Measurements from ENCODE around the gene GNAO1.

The GNAO1 gene

DNA sequence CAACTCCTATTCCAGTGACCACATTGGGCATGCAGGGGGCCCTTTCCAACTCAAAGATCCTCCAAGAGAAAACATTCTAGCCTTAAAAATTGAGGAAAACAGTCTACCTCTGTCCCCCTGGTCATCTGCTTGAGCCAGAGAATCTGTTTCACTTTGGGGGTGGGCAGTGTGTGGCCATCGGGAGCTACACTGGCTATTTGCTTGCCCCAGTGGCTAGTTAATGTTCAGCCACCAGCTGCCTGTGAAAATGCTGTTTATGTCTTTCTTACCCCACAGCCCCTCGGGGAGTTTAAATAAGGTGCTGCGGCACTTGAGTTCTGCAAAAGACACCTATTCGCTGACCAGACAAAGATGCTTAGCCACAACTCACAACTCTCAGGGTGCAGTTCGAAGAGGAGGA lies 43.4 kb downstream of the GNAO1 start:
- no peak for DNase-seq (ENCODE audit: extremely low read depth in 1 of 2, low read depth in 1 of 2)

DNA sequence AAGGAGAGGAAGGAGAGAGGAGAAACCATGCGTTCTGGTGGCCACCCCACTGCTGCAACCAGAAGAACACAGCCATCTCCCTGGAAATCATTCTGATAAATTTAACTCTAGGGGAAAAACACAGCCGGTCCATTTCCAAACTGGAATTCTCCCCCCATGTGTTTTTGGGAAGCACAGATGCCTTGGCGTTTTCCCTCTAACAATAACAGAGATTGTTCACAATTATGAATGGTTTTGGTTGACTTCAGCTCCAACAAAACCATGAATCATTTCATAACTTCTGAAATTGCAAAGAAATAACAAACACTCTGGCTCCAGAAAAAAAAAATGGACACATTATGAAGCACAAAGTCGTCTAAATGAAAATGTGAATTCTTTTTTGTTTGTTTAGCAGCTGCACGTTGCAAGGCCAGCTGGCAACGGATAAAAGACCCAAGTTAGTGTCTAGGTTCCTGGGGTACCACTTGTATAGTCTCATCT lies 46.2 kb downstream of the GNAO1 start:
- DNase-seq (ENCODE audit: extremely low read depth in 1 of 2, low read depth in 1 of 2), result no peak

GRCh38 chr16:56238188-56238587 lies 46.9 kb downstream of the GNAO1 start:
- no peak for DNase-seq (ENCODE audit: extremely low read depth in 1 of 2, low read depth in 1 of 2)

- no peak for DNase-seq (ENCODE audit: extremely low read depth in 1 of 2, low read depth in 1 of 2)
These were observed 50.3 kb downstream of the GNAO1 start for GRCh38 chr16:56241596-56241995.

DNA sequence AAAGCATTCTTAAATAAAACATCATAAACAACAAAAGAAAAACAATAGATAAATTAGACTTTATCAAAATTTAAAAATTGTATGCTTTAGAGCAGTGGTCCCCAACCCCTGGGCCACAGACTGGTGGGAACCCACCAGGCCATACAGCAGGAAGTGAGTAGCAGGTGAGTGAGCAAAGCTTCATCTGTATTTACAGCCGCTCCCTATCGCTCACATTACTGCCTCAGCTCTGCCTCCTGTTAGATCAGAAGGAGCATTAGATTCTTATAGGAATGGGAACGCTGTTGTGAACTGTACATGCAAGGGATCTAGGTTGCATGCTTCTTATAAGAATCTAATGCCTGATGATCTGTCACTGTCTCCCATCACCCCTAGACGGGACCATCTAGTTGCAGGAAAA lies 51.5 kb downstream of the GNAO1 start:
- no peak for DNase-seq (ENCODE audit: extremely low read depth in 1 of 2, low read depth in 1 of 2)

- DNase-seq (ENCODE audit: extremely low read depth in 1 of 2, low read depth in 1 of 2), result no peak
These were observed 53.3 kb downstream of the GNAO1 start for GRCh38 chr16:56244612-56245011.

GRCh38 chr16:56245197-56245596 lies 53.9 kb downstream of the GNAO1 start:
- no peak for DNase-seq (ENCODE audit: extremely low read depth in 1 of 2, low read depth in 1 of 2)

- DNase-seq (ENCODE audit: extremely low read depth in 1 of 2, low read depth in 1 of 2), result no peak
These were observed 54.9 kb downstream of the GNAO1 start for GRCh38 chr16:56246051-56246817.

- DNase-seq (ENCODE audit: extremely low read depth in 1 of 2, low read depth in 1 of 2), result no peak
These were observed 55.7 kb downstream of the GNAO1 start for GRCh38 chr16:56247018-56247417.

DNA sequence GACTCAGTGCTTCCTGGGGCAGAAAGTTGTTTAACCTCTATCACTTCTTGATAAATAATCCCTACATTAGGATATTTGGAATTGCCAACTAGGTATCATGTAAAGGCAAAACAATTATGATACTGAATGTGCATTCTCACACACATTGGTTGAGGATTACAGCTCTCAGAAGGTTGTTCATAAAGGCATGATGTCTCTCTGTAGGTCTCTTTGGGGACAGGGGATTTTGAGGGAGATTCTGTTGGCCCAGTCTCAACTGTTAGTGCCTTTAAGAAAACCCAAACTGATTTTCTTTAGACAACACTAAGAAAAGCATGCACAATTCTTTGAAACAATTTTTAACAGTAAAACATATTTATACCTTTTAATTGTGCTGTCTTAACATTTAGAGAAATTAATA lies 56.5 kb downstream of the GNAO1 start:
- DNase-seq (ENCODE audit: extremely low read depth in 1 of 2, low read depth in 1 of 2), result no peak

DNA sequence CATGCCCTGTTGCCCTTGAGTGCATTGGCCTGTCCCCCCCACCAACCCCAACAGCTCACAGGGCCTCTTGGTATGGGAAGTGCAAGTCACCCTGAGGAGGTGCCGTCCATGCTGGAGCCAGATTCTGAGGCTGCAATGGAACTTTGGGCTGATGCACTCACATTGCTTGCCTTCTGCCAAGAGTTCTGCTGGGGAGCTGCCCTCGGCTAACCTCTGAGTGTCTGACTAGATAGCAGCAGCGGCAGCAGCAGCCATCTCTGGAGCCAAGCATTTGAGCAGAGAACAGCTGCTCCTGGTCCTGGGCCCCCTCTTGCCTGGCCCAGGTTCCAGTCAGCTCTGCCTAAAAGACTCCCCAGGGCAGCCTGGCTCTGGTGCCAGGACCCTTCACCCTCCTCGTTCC lies 61.5 kb downstream of the GNAO1 start:
- DNase-seq (ENCODE audit: extremely low read depth in 1 of 2, low read depth in 1 of 2), result no peak

- no peak for DNase-seq (ENCODE audit: extremely low read depth in 1 of 2, low read depth in 1 of 2)
These were observed 64.6 kb downstream of the GNAO1 start for GRCh38 chr16:56255904-56256303.

GRCh38 chr16:56257239-56257638 lies 66.0 kb downstream of the GNAO1 start:
- no peak for DNase-seq (ENCODE audit: extremely low read depth in 1 of 2, low read depth in 1 of 2)

DNA sequence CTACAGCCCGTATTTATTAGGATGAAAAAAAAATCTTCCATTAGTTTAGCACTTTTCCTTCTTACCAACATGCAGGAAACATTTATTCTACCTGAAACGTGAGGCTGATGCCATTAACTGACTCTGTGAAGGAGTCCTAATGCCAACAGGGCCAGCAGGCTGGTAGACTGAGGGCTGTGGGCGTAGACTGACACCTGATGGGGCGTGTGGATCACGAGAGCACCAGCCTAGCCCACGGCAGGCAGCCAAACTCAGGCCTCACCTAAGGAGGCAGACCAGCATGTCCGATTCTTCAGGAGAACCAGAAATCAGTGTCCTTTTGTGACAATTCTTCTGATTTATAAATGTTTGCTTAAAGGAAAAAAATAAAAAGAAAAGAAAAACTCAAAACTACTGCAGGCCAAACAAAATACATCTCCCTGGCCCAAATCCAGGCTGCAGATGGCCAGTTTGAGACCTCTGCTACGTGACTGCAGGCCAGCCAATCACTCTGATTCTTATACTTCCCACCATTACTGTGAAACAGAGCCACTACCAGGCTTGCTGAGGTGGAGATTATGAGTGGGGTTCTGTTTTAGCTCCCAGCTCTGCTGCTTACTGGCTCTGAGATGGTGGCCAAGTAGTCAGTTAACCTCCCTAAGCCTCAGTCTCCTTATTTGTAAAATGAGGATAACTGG lies 66.5 kb downstream of the GNAO1 start:
- no peak for DNase-seq (ENCODE audit: extremely low read depth in 1 of 2, low read depth in 1 of 2)

- no peak for DNase-seq (ENCODE audit: extremely low read depth in 1 of 2, low read depth in 1 of 2)
These were observed 67.5 kb downstream of the GNAO1 start for GRCh38 chr16:56258508-56259424.

GRCh38 chr16:56259425-56259779 lies 68.1 kb downstream of the GNAO1 start:
- no peak for DNase-seq (ENCODE audit: extremely low read depth in 1 of 2, low read depth in 1 of 2)

DNA sequence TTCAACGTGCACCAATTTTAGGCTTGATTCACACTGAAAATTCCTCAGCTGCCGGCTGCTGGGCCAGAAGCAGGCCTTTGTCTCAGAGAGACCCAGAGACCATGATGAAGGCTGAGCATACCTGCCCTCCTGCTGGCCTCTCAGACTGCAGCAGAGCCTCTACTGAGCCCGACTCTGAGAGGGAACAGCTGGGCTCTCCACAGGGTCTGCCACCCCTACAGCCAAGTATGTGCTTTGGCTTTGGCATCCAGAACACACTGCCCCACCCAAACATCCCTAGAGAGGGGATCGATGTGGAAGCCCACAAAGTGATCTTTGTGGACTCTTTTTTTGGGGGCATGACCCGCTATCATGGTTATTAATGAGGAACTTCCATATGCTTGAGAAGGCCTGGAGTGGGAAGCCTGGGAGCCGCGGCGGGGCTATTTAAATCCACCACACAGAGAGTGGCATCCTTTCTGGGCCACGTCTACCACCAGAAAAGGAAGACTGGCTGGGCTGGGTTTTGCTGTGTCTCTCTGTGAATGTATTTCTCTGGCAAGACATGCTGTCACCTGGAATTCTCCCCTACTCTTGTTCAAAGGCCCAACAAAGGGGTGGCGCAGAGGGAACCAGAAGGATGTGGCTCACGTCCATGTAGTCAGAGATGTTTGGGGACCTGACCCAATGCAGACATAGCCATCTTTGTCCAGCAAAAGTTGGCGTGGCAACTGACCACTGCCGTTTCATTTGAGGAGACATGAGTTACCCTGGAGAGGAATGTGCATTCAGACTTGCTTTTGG lies 69.3 kb downstream of the GNAO1 start:
- DNase-seq (ENCODE audit: extremely low read depth in 1 of 2, low read depth in 1 of 2), result no peak

DNA sequence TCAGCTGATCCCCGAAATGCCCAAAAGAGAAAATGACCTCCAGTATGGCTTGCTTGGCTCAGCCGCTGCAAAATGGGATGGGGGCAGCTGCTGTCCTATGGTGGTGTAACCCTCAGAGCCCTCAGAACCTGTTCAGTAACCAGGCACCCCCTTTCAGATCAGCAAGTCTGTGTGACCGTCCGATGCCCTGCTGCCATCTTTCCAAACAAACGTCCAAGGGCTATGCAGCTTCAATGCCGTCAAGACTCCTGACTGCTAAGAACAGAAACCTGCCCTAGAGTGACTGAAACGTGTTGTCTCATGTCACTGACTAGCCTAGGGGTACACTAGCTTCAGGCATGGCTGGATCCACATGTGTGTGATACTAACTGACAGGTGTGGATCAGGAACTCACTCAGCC lies 70.4 kb downstream of the GNAO1 start:
- DNase-seq (ENCODE audit: extremely low read depth in 1 of 2, low read depth in 1 of 2), result no peak

DNA sequence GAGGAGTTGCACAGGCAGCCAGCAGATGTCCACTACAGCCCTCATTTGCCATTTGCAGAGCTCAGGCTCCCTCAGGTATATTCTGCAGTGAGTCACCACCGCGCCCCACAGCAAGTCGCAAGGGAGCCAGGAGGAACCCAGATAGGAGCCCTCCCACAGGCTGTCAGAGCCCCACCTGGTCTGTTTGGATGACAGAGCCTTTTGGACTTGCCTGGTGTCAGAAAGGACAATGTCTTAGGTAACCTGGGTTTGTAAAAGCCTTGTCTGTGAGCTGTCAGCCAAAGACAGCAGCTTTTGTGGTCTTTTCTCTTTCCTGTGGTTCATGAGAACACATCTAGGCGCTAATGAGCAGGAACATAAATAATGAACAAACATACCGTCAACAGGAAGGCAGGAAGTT lies 70.9 kb downstream of the GNAO1 start:
- peak; percentile 12 to 13 for DNase-seq (ENCODE audit: extremely low read depth in 1 of 2, low read depth in 1 of 2)

DNA sequence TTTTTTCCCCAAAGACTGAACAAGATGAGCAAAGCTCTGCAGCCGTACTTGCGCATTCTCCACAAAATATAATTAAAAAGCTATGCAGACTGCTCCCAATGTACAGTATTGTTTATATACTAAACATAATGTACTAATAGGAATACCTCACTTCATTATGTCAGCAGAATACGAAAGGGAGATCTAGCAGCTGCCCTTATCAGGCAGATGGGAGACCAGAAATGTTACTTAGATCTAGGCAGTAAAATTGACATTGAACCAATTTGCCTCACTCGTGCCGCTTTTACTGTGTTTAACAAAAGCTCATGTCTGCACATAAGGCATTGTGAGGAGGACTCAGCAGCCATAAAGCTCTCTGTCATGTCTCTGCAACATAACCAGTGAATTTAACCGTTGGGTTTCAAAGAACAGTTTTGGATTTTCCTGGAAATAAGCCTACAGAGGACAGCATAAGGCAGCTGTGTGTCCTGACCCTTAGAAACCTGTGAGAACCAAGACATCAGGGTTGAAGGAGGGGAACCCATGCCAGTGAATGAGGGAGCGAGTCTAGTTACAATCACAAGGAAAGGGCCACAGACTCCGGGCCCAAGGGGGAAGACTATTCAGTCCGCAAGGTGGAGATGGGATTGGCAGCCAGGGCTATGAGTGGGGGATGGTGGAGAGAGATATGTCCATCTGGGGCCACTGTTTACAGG lies 71.4 kb downstream of the GNAO1 start:
- no peak for DNase-seq (ENCODE audit: extremely low read depth in 1 of 2, low read depth in 1 of 2)
